IMR-90 (cell line): Measurements from ENCODE around the gene IGLL5. TPM values are rescaled to one million over a fixed set of nuclear protein-coding genes. Genes with fewer than 3 reads are reported as not detected.

Experiments
- ATAC-seq: fragments of 200-7000 bp; cut with Tn5 transposase; 2 replicates; pipeline ENCODE4 v1.9.1; 2020; ENCODE audit warnings: low read depth, mild to moderate bottlenecking, moderate library complexity
- BruUV-seq: library from RNA; stranded (reverse); fragments of 400-500 nt; replicated peaks from 2 replicates; lab custom pipeline; 2021; lab: Mats Ljungman, UMichigan
- CTCF ChIA-PET: fragments of 300-600 bp; formaldehyde crosslinking; extraction: SDS; loops from one replicate; lab custom pipeline; 2021; ENCODE audit warnings: antibody characterized with exemption; lab: Yijun Ruan, JAX
- POLR2A ChIA-PET: fragments of 300-600 bp; sonication (Branson Sonifier 250); formaldehyde crosslinking; loops from one replicate; lab custom pipeline; 2022; ENCODE audit warnings: antibody characterized with exemption; ENCODE audit not compliant: unreplicated experiment; lab: Charles Lee
- DNase-seq: peaks from one replicate; pipeline ENCODE4 v3.0.0; 2013
- H2AFZ ChIP-seq: replicated peaks from 2 replicates; pipeline ENCODE3; 2013; ENCODE audit warnings: low read length, mild to moderate bottlenecking; ENCODE audit not compliant: poor library complexity
- H2AK5ac ChIP-seq: 2 replicates; pipeline ENCODE4 v1.6.1; 2013; ENCODE audit warnings: low read depth, low read length, inconsistent platforms
- H2AK9ac ChIP-seq: replicated peaks from 2 replicates; pipeline ENCODE3; 2013; ENCODE audit warnings: mild to moderate bottlenecking, low read depth, low read length, moderate library complexity; ENCODE audit not compliant: poor library complexity
- H2BK120ac ChIP-seq: 2 replicates; pipeline ENCODE4 v1.6.1; 2013; ENCODE audit warnings: low read depth, low read length, inconsistent platforms
- H2BK15ac ChIP-seq: 3 replicates; pipeline ENCODE4 v1.6.1; 2013; ENCODE audit warnings: low read depth, low read length, inconsistent platforms
- H2BK20ac ChIP-seq: 2 replicates; pipeline ENCODE4 v1.6.1; 2013; ENCODE audit warnings: low read depth, mild to moderate bottlenecking, inconsistent platforms, low read length, moderate library complexity
- H2BK5ac ChIP-seq: 2 replicates; pipeline ENCODE4 v1.6.1; 2013; ENCODE audit warnings: mild to moderate bottlenecking, low read depth, low read length, inconsistent platforms; ENCODE audit not compliant: poor library complexity, severe bottlenecking
- H3K14ac ChIP-seq: replicated peaks from 2 replicates; pipeline ENCODE4 v1.6.1; 2013; ENCODE audit warnings: low read depth, low read length, inconsistent platforms
- H3K18ac ChIP-seq: 2 replicates; pipeline ENCODE4 v1.6.1; 2013; ENCODE audit warnings: low read depth, low read length, control low read depth
- H3K23ac ChIP-seq: 2 replicates; pipeline ENCODE4 v1.6.1; 2013; ENCODE audit warnings: low read depth, low read length, inconsistent platforms
- H3K27ac ChIP-seq: 2 replicates; pipeline ENCODE4 v1.5.1; 2013; ENCODE audit warnings: mild to moderate bottlenecking, control low read depth, low read length; ENCODE audit not compliant: insufficient read depth
- H3K27me3 ChIP-seq: 2 replicates; pipeline ENCODE4 v1.6.1; 2013; ENCODE audit warnings: low read length; ENCODE audit not compliant: control insufficient read depth, insufficient read depth
- H3K36me3 ChIP-seq: 2 replicates; pipeline ENCODE4 v1.6.1; 2013; ENCODE audit warnings: low read length, mixed read lengths; ENCODE audit not compliant: control insufficient read depth, insufficient read depth
- H3K4ac ChIP-seq: 2 replicates; pipeline ENCODE4 v1.6.1; 2013; ENCODE audit warnings: low read depth, low read length, inconsistent platforms
- H3K4me1 ChIP-seq: 2 replicates; pipeline ENCODE4 v1.6.1; 2013; ENCODE audit warnings: low read length, mixed read lengths; ENCODE audit not compliant: control insufficient read depth, insufficient read depth
- H3K4me2 ChIP-seq: 2 replicates; pipeline ENCODE4 v1.6.1; 2013; ENCODE audit warnings: low read depth, mild to moderate bottlenecking, control low read depth, low read length, moderate library complexity
- H3K4me3 ChIP-seq: 2 replicates; pipeline ENCODE4 v1.5.1; 2013; ENCODE audit warnings: low read depth, mild to moderate bottlenecking, control low read depth, low read length, moderate library complexity; ENCODE audit not compliant: insufficient read depth
- H3K56ac ChIP-seq: 2 replicates; pipeline ENCODE4 v1.6.1; 2013; ENCODE audit warnings: low read length, inconsistent platforms; ENCODE audit not compliant: insufficient read depth; ENCODE audit errors: extremely low read depth
- H3K79me1 ChIP-seq, 2 experiments: 2 replicates each; pipeline ENCODE4 v1.6.1; 2013; ENCODE audit warnings: low read length in 2 of 2, inconsistent platforms in 1 of 2, low read depth in 1 of 2
- H3K9ac ChIP-seq: 2 replicates; pipeline ENCODE4 v1.6.1; 2013; ENCODE audit warnings: low read depth, low read length, control low read depth
- H3K9me1 ChIP-seq: 2 replicates; pipeline ENCODE4 v1.6.1; 2013; ENCODE audit warnings: low read length, inconsistent platforms; ENCODE audit not compliant: insufficient read depth
- H3K9me3 ChIP-seq: 2 replicates; pipeline ENCODE4 v1.6.1; 2013; ENCODE audit warnings: low read length; ENCODE audit not compliant: control insufficient read depth, insufficient read depth
- H4K20me1 ChIP-seq: 2 replicates; pipeline ENCODE4 v1.6.1; 2013; ENCODE audit warnings: low read length, inconsistent platforms; ENCODE audit not compliant: insufficient read depth
- H4K5ac ChIP-seq: 2 replicates; pipeline ENCODE4 v1.6.1; 2013; ENCODE audit warnings: mild to moderate bottlenecking, low read depth, low read length, control low read depth
- H4K8ac ChIP-seq, 2 experiments: 2 replicates each; pipeline ENCODE4 v1.6.1; 2013; ENCODE audit warnings: low read depth in 2 of 2, low read length in 2 of 2, control low read depth in 1 of 2, inconsistent platforms in 1 of 2
- H4K91ac ChIP-seq: 2 replicates; pipeline ENCODE4 v1.6.1; 2013; ENCODE audit warnings: low read depth, low read length, inconsistent platforms; ENCODE audit not compliant: insufficient read depth
- BHLHE40 ChIP-seq: fragments of 150-350 bp; IDR thresholded peaks from 2 replicates; pipeline ENCODE4 v1.6.1; 2016; ENCODE audit warnings: mild to moderate bottlenecking, low read depth, low read length
- CEBPB ChIP-seq: IDR thresholded peaks from 2 replicates; pipeline ENCODE4 v1.6.1; 2012; ENCODE audit warnings: low read depth, low read length, improper control_type of control experiment
- NFE2L2 ChIP-seq: fragments of 150-350 bp; IDR thresholded peaks from 2 replicates; pipeline ENCODE4 v1.6.1; 2016; ENCODE audit warnings: low read depth, mild to moderate bottlenecking, low read length
- POLR2A ChIP-seq: IDR thresholded peaks from 2 replicates; pipeline ENCODE4 v1.6.1; 2012; ENCODE audit warnings: mild to moderate bottlenecking, low read depth, low read length
- RAD21 ChIP-seq: IDR thresholded peaks from 2 replicates; pipeline ENCODE4 v1.6.1; 2012; ENCODE audit warnings: low read length, improper control_type of control experiment
- WGBS, 2 experiments: methylation state at CpG; one replicate each; pipeline versions ENCODE4 v1.1.5 to v1.1.7; 2013; ENCODE audit warnings: missing lambda C conversion rate in 2 of 2; ENCODE audit not compliant: insufficient read length in 1 of 2; ENCODE audit errors: extremely low coverage in 2 of 2; 5-methylcytosine and 5-hydroxymethylcytosine counted together
- dilution Hi-C: fragments of 300-500 bp; cut with HindIII; formaldehyde crosslinking; loops from one replicate; pipeline ENCODE4 v1.14.3; 2018; ENCODE audit warnings: low sequenced_read_pairs; ENCODE audit not compliant: unreplicated experiment
- in situ Hi-C: fragments of 300-500 bp; cut with MboI; formaldehyde crosslinking; loops from 3 replicates; pipeline ENCODE4 v1.14.3; 2019; ENCODE audit warnings: low sequenced_read_pairs, inconsistent platforms, mixed read lengths
- intact Hi-C: fragments of 100-400 bp; cut with micrococcal nuclease; formaldehyde crosslinking; loops from 2 replicates; pipeline ENCODE4 v1.10.0; 2022
- polyA plus RNA-seq, 3 experiments: library from polyadenylated mRNA; depleted of rRNA; stranded (reverse); fragments of >200 nt; gene quantifications; 2 replicates each; pipeline ENCODE4 v1.2.3, GENCODE V29; 2012; ENCODE audit warnings: low replicate concordance in 1 of 3
- total RNA-seq: library from RNA; depleted of rRNA; stranded (reverse); fragments of >200 nt; gene quantifications from 2 replicates; pipeline ENCODE4 v1.2.3, GENCODE V29; 2012
- TF ChIP-seq, protein P1 (sequence below): conservative IDR thresholded peaks from 2 replicates; pipeline ENCODE4 v1.5.1; 2012; ENCODE audit warnings: mild to moderate bottlenecking, low read depth, low read length, improper control_type of control experiment

Gene IGLL5
- total and polyA plus RNA-seq, 2 of the 4 experiments (the other 2 are of a cell fraction): not detected

DNA sequence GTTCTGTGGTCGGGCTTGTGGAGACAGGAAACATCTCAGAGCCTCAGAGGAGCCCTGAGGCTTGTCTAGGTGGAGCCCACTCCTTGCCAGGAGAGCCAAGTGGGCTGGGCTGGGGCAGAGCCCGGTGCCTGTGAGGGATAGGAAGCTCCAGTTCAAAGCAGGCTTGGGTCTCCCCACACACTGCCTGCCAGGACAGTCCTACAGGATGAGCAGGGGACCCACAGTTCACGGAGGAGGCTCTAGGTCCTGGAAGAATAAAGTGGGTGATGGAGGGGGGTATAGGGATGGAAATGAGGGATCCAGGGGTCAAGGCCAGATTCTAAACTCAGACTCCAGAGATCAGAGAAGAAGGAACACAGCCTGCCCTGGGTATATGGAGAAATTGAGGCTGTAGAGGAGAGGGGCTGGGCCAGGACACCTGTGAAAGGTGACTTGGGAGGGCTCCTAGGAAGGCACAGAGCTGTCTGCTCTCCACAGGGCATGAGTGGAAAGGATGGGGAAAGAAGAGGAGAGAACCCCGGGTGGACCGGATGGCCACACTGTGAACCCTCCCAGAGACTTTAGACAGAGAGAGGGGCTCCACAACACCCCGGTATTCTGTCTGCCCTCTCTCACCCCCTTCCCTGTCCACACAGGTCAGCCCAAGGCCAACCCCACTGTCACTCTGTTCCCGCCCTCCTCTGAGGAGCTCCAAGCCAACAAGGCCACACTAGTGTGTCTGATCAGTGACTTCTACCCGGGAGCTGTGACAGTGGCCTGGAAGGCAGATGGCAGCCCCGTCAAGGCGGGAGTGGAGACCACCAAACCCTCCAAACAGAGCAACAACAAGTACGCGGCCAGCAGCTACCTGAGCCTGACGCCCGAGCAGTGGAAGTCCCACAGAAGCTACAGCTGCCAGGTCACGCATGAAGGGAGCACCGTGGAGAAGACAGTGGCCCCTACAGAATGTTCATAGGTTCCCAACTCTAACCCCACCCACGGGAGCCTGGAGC lies 7.4 kb downstream of the IGLL5 start:
- H3K56ac ChIP-seq: no peak overlapping the region

More for the DNA sequence above, 7.4 kb downstream of the IGLL5 start:
- H3K9me1 ChIP-seq: no peaks in the 10 kb centered on the region
- H3K4ac ChIP-seq: no peak overlapping the region
- no peak overlapping the region for H3K14ac ChIP-seq
- peaks cover 11% of the 10 kb centered on the region for H3K27me3 ChIP-seq
- no peak overlapping the region for H2AK5ac ChIP-seq
- dilution Hi-C loops (no loop called here), intact Hi-C loops (no loop called here), in situ Hi-C loops (no loop called here)
- no peak overlapping the region for H2AK9ac ChIP-seq
- H3K4me2 ChIP-seq: no peak overlapping the region
- no peak overlapping the region for H3K23ac ChIP-seq
- H2AFZ ChIP-seq: no peak overlapping the region
- no peaks in the 10 kb centered on the region for H3K4me1 ChIP-seq
- no peak for TF ChIP-seq NFE2L2
- no peak for TF ChIP-seq CEBPB
- TF ChIP-seq, protein P1, sequence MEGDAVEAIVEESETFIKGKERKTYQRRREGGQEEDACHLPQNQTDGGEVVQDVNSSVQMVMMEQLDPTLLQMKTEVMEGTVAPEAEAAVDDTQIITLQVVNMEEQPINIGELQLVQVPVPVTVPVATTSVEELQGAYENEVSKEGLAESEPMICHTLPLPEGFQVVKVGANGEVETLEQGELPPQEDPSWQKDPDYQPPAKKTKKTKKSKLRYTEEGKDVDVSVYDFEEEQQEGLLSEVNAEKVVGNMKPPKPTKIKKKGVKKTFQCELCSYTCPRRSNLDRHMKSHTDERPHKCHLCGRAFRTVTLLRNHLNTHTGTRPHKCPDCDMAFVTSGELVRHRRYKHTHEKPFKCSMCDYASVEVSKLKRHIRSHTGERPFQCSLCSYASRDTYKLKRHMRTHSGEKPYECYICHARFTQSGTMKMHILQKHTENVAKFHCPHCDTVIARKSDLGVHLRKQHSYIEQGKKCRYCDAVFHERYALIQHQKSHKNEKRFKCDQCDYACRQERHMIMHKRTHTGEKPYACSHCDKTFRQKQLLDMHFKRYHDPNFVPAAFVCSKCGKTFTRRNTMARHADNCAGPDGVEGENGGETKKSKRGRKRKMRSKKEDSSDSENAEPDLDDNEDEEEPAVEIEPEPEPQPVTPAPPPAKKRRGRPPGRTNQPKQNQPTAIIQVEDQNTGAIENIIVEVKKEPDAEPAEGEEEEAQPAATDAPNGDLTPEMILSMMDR: no peak
- TF ChIP-seq RAD21: no peak
- TF ChIP-seq POLR2A: no peak
- no peak for TF ChIP-seq BHLHE40
- H2BK15ac ChIP-seq: no peak overlapping the region
- DNase-seq: no peak
- no peak overlapping the region for H2BK5ac ChIP-seq
- no peak overlapping the region for H2BK120ac ChIP-seq
- BruUV-seq: no TSS peak
- H3K4me3 ChIP-seq: no peak overlapping the region
- ChIA-PET POLR2A (no interaction called here), CTCF (no interaction called here)
- no peaks in the 10 kb centered on the region for H3K36me3 ChIP-seq
- H3K9ac ChIP-seq: no peak overlapping the region
- no peak overlapping the region for H4K5ac ChIP-seq
- WGBS, 2 experiments: 38% methylated on average over 1 of the region's 17 CpGs; no CpG with 5 or more reads in 1 of the 2 experiments
- ATAC-seq: no peak
- no peaks in the 10 kb centered on the region for H3K9me3 ChIP-seq
- H4K8ac ChIP-seq: no peak overlapping the region
- H3K79me1 ChIP-seq: no peaks in the 10 kb centered on the region
- H4K91ac ChIP-seq: no peak overlapping the region
- no peak overlapping the region for H3K18ac ChIP-seq
- no peak overlapping the region for H3K27ac ChIP-seq
- H4K20me1 ChIP-seq: no peaks in the 10 kb centered on the region
- no peak overlapping the region for H2BK20ac ChIP-seq
